Naive thymus-derived CD8-positive, alpha-beta T cell (primary cell): ENCODE measurements around the gene BBS4. TPM values are rescaled to one million over a fixed set of nuclear protein-coding genes. Genes with fewer than 3 reads are reported as not detected.
"Not testable (repeated sequence)": the region's sequence is repeated elsewhere in the genome, so short reads cannot be mapped to it uniquely, and the experiment has no call there.

Experiments used
- ATAC-seq, 2 donors: fragments of 150-1000 bp; cut with Tn5 transposase in 1 of 2; sonication (Bioruptor Pico), chemical (Tn5 transposase) in 1 of 2; 1 replicate in 1 of 2; 2 replicates in 1 of 2; pipeline ENCODE4 v1.10.0; 2021; ENCODE audit warnings: mild to moderate bottlenecking in 2 of 2, moderate library complexity in 2 of 2
- POLR2A ChIA-PET: fragments of 350-600 bp; sonication (Branson Sonifier 250); formaldehyde crosslinking; loops from one replicate; lab custom pipeline; 2021; ENCODE audit warnings: antibody characterized with exemption; lab: Charles Lee
- DNase-seq, 10 donors: peaks; one replicate each; pipeline versions ENCODE4 v3.0.0 to v3.0.0-alpha.2; 2020 to 2022
- H3K27ac Mint-ChIP-seq, 10 donors: one replicate each; pipeline ENCODE4 v1.8.0; 2020 to 2022; ENCODE audit warnings: mild to moderate bottlenecking in 10 of 10, mixed read lengths in 10 of 10, moderate library complexity in 4 of 10, inconsistent platforms in 1 of 10
- H3K27me3 Mint-ChIP-seq, 5 donors: one replicate each; pipeline ENCODE4 v1.8.0; 2021 to 2022; ENCODE audit warnings: mixed read lengths in 5 of 5
- H3K36me3 Mint-ChIP-seq, 3 donors: one replicate each; pipeline ENCODE4 v1.8.0; 2020 to 2022; ENCODE audit warnings: mixed read lengths in 3 of 3, mild to moderate bottlenecking in 2 of 3, inconsistent platforms in 1 of 3
- H3K4me1 Mint-ChIP-seq, 4 donors: one replicate each; pipeline ENCODE4 v1.8.0; 2021 to 2022; ENCODE audit warnings: mixed read lengths in 4 of 4
- H3K4me3 Mint-ChIP-seq, 10 donors: one replicate each; pipeline ENCODE4 v1.8.0; 2020 to 2022; ENCODE audit warnings: mild to moderate bottlenecking in 10 of 10, mixed read lengths in 10 of 10, moderate library complexity in 6 of 10, inconsistent platforms in 1 of 10
- H3K9me3 Mint-ChIP-seq, 9 donors: one replicate each; pipeline ENCODE4 v1.8.0; 2020 to 2022; ENCODE audit warnings: mixed read lengths in 9 of 9, mild to moderate bottlenecking in 3 of 9, inconsistent platforms in 1 of 9, moderate library complexity in 1 of 9
- polyA plus RNA-seq, 3 donors: library from polyadenylated mRNA; unstranded; fragments of 300-500 nt; fragmentation: Illumina TruSeq; gene quantifications; one replicate each; pipeline ENCODE4 v1.2.3, GENCODE V29; 2021
- total RNA-seq, 8 experiments: library from RNA in 2 of 8; stranded (reverse) in 2 of 8; gene quantifications; one replicate each; pipeline ENCODE4 v1.2.3 and lab custom pipeline; 2021 to 2026

Gene BBS4
- total and polyA plus RNA-seq, 5 experiments from 2014 or later = 14.4 to 28.7 (median 15.9) TPM

- Mint-ChIP-seq H3K4me1 (peaks cover 0 to 6% (median 0%) of the 10 kb centered on the region in 4 donors), H3K36me3 (peaks cover 2 to 45% (median 9%) of the 10 kb centered on the region in 3 donors), H3K27ac (peak overlapping the region in 1 of 10 donors; percentile 28), H3K27me3 (no peaks in the 10 kb centered on the region), H3K9me3 (no peaks in the 10 kb centered on the region), H3K4me3 (no peak overlapping the region)
- POLR2A ChIA-PET = no interaction called here
- DNase-seq = peak; percentile 23 to 75 (median 54)
- ATAC-seq = peak in 1 of 2 donors; percentile 33
These were observed 36.2 kb downstream of the BBS4 start for GRCh38 chr15:72722071-72722696.

- POLR2A ChIA-PET = no interaction called here
- Mint-ChIP-seq H3K27me3 (no peaks in the 10 kb centered on the region), H3K36me3 (peaks cover 0 to 43% (median 2%) of the 10 kb centered on the region in 3 donors), H3K4me3 (no peak overlapping the region), H3K27ac (no peak overlapping the region), H3K4me1 (peaks cover 0 to 9% (median 0%) of the 10 kb centered on the region in 4 donors), H3K9me3 (no peaks in the 10 kb centered on the region)
- ATAC-seq (no peak), DNase-seq (no peak)
These were observed 38.0 kb downstream of the BBS4 start for GRCh38 chr15:72724028-72724427.

DNA sequence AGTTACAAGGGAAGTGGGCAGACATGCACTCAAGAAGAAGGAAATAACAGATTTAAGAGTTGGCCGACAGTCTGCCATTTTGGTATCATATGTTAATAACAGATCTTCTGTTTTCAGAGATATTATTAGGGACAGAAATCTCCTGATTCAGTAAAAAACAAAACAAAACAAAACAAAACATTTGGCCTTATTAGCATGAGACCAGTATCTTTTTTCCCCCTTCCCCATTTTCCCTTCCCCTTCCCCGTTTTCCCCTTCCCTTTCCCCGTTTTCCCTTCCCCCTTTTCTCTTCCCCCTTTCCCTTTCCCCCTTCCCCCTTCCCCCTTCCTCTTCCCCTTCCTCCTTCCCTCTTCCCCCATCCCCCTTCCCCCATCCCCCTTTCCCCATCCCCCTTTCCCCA lies 39.4 kb downstream of the BBS4 start:
- no peaks in the 10 kb centered on the region for H3K9me3 Mint-ChIP-seq
- no peak for DNase-seq
- H3K36me3 Mint-ChIP-seq = peaks cover 0 to 46% (median 2%) of the 10 kb centered on the region in 3 donors
- H3K27me3 Mint-ChIP-seq = no peaks in the 10 kb centered on the region
- H3K4me3 Mint-ChIP-seq = no peak overlapping the region
- no peak for ATAC-seq
- no peak overlapping the region for H3K27ac Mint-ChIP-seq
- peaks cover 0 to 9% (median 0%) of the 10 kb centered on the region in 4 donors for H3K4me1 Mint-ChIP-seq
- POLR2A ChIA-PET = no interaction called here

DNA sequence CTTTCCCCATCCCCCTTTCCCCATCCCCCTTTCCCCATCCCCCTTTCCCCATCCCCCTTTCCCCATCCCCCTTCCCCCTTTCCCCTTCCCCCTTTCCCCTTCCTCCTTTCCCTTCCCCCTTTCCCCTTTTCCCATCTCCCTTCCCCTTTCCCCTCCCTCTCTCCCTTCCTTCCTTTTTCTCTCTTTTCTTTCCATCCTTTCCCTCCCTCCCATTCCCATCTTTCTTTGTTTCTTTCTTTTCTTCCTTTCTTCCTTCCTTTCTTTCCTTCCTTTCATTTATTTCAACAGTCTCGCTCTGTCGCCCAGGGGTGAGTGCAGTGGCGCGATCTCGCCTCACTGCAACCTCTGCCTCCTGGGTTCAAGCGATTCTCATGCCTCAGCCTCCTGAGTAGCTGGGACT lies 39.8 kb downstream of the BBS4 start:
- H3K36me3 Mint-ChIP-seq = peaks cover 0 to 50% (median 2%) of the 10 kb centered on the region in 3 donors
- H3K4me3 Mint-ChIP-seq, H3K4me1 Mint-ChIP-seq, ATAC-seq, POLR2A ChIA-PET, DNase-seq, H3K9me3 Mint-ChIP-seq, H3K27me3 Mint-ChIP-seq: not testable (repeated sequence)
- peak overlapping the region in 1 of 10 donors; percentile 40 for H3K27ac Mint-ChIP-seq

DNA sequence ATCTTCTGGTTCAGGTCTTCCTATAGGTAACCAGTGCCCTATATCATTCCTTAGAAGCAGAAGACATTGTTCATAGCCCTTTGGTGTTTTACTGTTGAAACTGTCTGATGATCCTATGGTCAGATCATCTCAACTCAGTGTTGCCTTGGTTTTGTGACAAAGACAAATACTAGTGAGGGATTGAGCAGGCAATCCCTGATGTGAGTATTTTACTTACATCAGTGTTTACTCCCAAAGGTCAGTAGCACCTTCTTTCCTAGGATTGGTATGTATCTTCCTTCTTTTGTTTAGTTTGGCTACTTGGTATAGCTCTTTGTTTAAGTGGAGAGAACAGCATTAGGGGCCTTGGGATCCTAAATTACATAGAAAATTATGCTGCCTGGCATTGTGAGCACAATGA lies 41.1 kb downstream of the BBS4 start:
- no peaks in the 10 kb centered on the region for H3K27me3 Mint-ChIP-seq
- H3K36me3 Mint-ChIP-seq = peaks cover 5 to 61% (median 11%) of the 10 kb centered on the region in 3 donors
- no peak overlapping the region for H3K4me3 Mint-ChIP-seq
- H3K27ac Mint-ChIP-seq = peak overlapping the region in 1 of 10 donors; percentile 61
- peaks cover 0 to 7% (median under 1%) of the 10 kb centered on the region in 4 donors for H3K4me1 Mint-ChIP-seq
- POLR2A ChIA-PET = no interaction called here
- DNase-seq (no peak), ATAC-seq (no peak)
- no peaks in the 10 kb centered on the region for H3K9me3 Mint-ChIP-seq

GRCh38 chr15:72728249-72728648 lies 42.2 kb downstream of the BBS4 start:
- H3K4me1 Mint-ChIP-seq, H3K4me3 Mint-ChIP-seq, H3K27me3 Mint-ChIP-seq, H3K27ac Mint-ChIP-seq, POLR2A ChIA-PET, DNase-seq, ATAC-seq, H3K9me3 Mint-ChIP-seq: not testable (repeated sequence)
- H3K36me3 Mint-ChIP-seq = peaks cover 5 to 69% (median 11%) of the 10 kb centered on the region in 3 donors

GRCh38 chr15:72728821-72729220 lies 42.8 kb downstream of the BBS4 start:
- Mint-ChIP-seq H3K4me1 (peaks cover 0 to 9% (median 2%) of the 10 kb centered on the region in 4 donors), H3K36me3 (peaks cover 5 to 68% (median 11%) of the 10 kb centered on the region in 3 donors), H3K4me3 (no peak overlapping the region), H3K9me3 (no peaks in the 10 kb centered on the region), H3K27me3 (no peaks in the 10 kb centered on the region), H3K27ac (no peak overlapping the region)
- DNase-seq = no peak
- no peak for ATAC-seq
- POLR2A ChIA-PET = no interaction called here

DNA sequence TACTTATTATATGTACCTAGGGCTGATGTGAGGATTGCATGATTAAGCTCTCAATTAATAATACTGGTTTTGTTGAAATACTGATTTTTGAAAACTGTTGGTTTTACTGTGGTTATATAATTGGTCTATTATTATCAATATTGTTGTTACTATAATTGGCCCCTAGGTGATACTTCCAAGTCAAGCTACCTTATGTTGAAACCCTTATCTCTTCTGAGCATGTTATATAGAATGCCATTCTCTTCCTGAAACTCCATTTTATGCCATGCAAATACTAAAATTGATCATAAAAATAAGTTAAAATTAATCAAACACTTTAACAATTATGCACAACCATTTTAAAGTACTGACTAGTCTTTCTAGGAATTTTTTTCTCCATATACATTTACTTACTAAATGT lies 46.1 kb downstream of the BBS4 start:
- ATAC-seq (no peak), DNase-seq (no peak)
- peaks cover 0 to 10% (median 2%) of the 10 kb centered on the region in 4 donors for H3K4me1 Mint-ChIP-seq
- no peak overlapping the region for H3K27ac Mint-ChIP-seq
- no peaks in the 10 kb centered on the region for H3K27me3 Mint-ChIP-seq
- peaks cover 10 to 74% (median 30%) of the 10 kb centered on the region in 3 donors for H3K36me3 Mint-ChIP-seq
- H3K9me3 Mint-ChIP-seq = no peaks in the 10 kb centered on the region
- POLR2A ChIA-PET = no interaction called here
- no peak overlapping the region for H3K4me3 Mint-ChIP-seq

GRCh38 chr15:72732516-72732915 lies 46.5 kb downstream of the BBS4 start:
- DNase-seq = no peak
- POLR2A ChIA-PET = no interaction called here
- H3K4me3 Mint-ChIP-seq = no peak overlapping the region

GRCh38 chr15:72733941-72734738 lies 48.1 kb downstream of the BBS4 start:
- no peak overlapping the region for H3K4me3 Mint-ChIP-seq

More at GRCh38 chr15:72732516-72732915, 46.5 kb downstream of the BBS4 start:
- Mint-ChIP-seq H3K27me3 (no peaks in the 10 kb centered on the region), H3K27ac (peak overlapping the region in 2 of 10 donors; percentile 12 to 69), H3K9me3 (no peaks in the 10 kb centered on the region), H3K4me1 (peaks cover 0 to 7% (median 2%) of the 10 kb centered on the region in 4 donors), H3K36me3 (peaks cover 10 to 75% (median 34%) of the 10 kb centered on the region in 3 donors)
- ATAC-seq = no peak

GRCh38 chr15:72735111-72735510 lies 49.1 kb downstream of the BBS4 start:
- no peaks in the 10 kb centered on the region for H3K27me3 Mint-ChIP-seq
- H3K4me3 Mint-ChIP-seq = no peak overlapping the region
- POLR2A ChIA-PET = no interaction called here
- DNase-seq (no peak), ATAC-seq (no peak)
- no peaks in the 10 kb centered on the region for H3K9me3 Mint-ChIP-seq
- H3K27ac Mint-ChIP-seq = peak overlapping the region in 4 of 10 donors; percentile 6 to 63 (median 45)
- H3K36me3 Mint-ChIP-seq = peaks cover 10 to 72% (median 37%) of the 10 kb centered on the region in 3 donors
- peaks cover 15 to 20% (median 18%) of the 10 kb centered on the region in 4 donors for H3K4me1 Mint-ChIP-seq

More at GRCh38 chr15:72733941-72734738, 48.1 kb downstream of the BBS4 start:
- H3K36me3 Mint-ChIP-seq = peaks cover 10 to 75% (median 34%) of the 10 kb centered on the region in 3 donors
- no peak for ATAC-seq
- POLR2A ChIA-PET = no interaction called here
- H3K27ac Mint-ChIP-seq = peak overlapping the region in 6 of 10 donors; percentile 3 to 86 (median 22)
- no peaks in the 10 kb centered on the region for H3K9me3 Mint-ChIP-seq
- no peaks in the 10 kb centered on the region for H3K27me3 Mint-ChIP-seq
- H3K4me1 Mint-ChIP-seq = peaks cover 5 to 11% (median 9%) of the 10 kb centered on the region in 4 donors
- no peak for DNase-seq

- peaks cover 4 to 68% (median 35%) of the 10 kb centered on the region in 3 donors for H3K36me3 Mint-ChIP-seq
These were observed 51.1 kb downstream of the BBS4 start for GRCh38 chr15:72737061-72737460.

DNA sequence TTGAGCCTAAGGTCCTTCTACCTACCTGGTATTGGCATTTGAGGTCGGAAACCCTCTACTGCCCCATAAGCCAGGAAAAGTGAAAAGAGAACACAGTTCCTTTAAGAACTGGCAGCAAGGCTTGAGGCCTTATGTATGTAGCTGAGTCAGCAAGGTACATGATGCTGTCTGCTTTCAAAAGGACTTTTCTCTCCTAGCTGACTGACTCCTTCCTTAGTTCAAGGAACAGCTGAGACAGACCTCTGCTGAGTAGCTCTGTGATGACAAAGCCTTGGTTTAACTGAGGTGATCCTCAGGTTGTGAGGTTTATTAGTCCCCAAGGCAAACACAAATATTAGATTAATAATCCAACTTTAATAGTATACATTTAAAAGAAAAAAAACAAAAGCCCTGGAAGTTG lies 51.7 kb downstream of the BBS4 start:
- no peaks in the 10 kb centered on the region for H3K27me3 Mint-ChIP-seq
- POLR2A ChIA-PET = no interaction called here
- H3K4me3 Mint-ChIP-seq = no peak overlapping the region
- DNase-seq = no peak
- ATAC-seq = no peak
- peaks cover 4 to 62% (median 35%) of the 10 kb centered on the region in 3 donors for H3K36me3 Mint-ChIP-seq
- no peaks in the 10 kb centered on the region for H3K9me3 Mint-ChIP-seq
- peaks cover 30 to 39% (median 32%) of the 10 kb centered on the region in 4 donors for H3K4me1 Mint-ChIP-seq
- H3K27ac Mint-ChIP-seq = peak overlapping the region in 3 of 10 donors; percentile 37 to 92 (median 84)

More at GRCh38 chr15:72737061-72737460, 51.1 kb downstream of the BBS4 start:
- POLR2A ChIA-PET = interaction anchor here (0.9 kb wide), 1 partner anchor 45 kb away, joined by 3 read pairs; no protein-coding TSS in a partner anchor
- H3K27me3 Mint-ChIP-seq = no peaks in the 10 kb centered on the region
- H3K4me1 Mint-ChIP-seq = peaks cover 31 to 38% (median 32%) of the 10 kb centered on the region in 4 donors
- no peak overlapping the region for H3K4me3 Mint-ChIP-seq
- H3K27ac Mint-ChIP-seq = peak overlapping the region in 3 of 10 donors; percentile 4 to 84 (median 77)
- H3K9me3 Mint-ChIP-seq = no peaks in the 10 kb centered on the region
- DNase-seq (no peak), ATAC-seq (no peak)
